PC-9 (cell line): ENCODE data around the gene ESPNL. TPM values are rescaled to one million over a fixed set of nuclear protein-coding genes. Genes with fewer than 3 reads are reported as not detected.
"Not testable (repeated sequence)": the region's sequence is repeated elsewhere in the genome, so short reads cannot be mapped to it uniquely, and the experiment has no call there.

Experiments
- BruUV-seq: library from RNA; stranded (reverse); fragments of 400-500 nt; replicated peaks from 2 replicates; lab custom pipeline; 2021; lab: Mats Ljungman, UMichigan
- CTCF ChIA-PET: fragments of 300-600 bp; sonication (Branson Sonifier 250); formaldehyde crosslinking; loops from one replicate; lab custom pipeline; 2022; ENCODE audit warnings: antibody characterized with exemption; lab: Charles Lee
- POLR2A ChIA-PET: fragments of 300-600 bp; sonication (Branson Sonifier 250); formaldehyde crosslinking; loops from one replicate; lab custom pipeline; 2022; ENCODE audit warnings: antibody characterized with exemption; ENCODE audit not compliant: unreplicated experiment; lab: Charles Lee
- DNase-seq, 2 experiments: peaks; one replicate each; pipeline versions ENCODE4 v3.0.0 to v3.0.0-alpha.2; 2015 to 2022; ENCODE audit warnings: mixed read lengths in 1 of 2
- H2AFZ ChIP-seq: fragments of 200-600 bp; sonication (generic); 2 replicates; pipeline ENCODE4 v1.8.1; 2017; ENCODE audit warnings: antibody characterized with exemption
- H3F3A ChIP-seq: fragments of 200-600 bp; sonication (generic); 2 replicates; pipeline ENCODE4 v1.8.1; 2017; ENCODE audit warnings: antibody characterized with exemption, mild to moderate bottlenecking, low read depth; ENCODE audit not compliant: insufficient read depth
- H3K27ac ChIP-seq: fragments of 200-600 bp; sonication (generic); 2 replicates; pipeline ENCODE4 v1.6.1; 2016; ENCODE audit warnings: mixed run types
- H3K27me3 ChIP-seq: fragments of 200-600 bp; sonication (generic); 2 replicates; pipeline ENCODE4 v1.6.1; 2016; ENCODE audit warnings: low read depth, mixed run types; ENCODE audit not compliant: insufficient read depth
- H3K36me3 ChIP-seq: fragments of 200-600 bp; sonication (generic); 2 replicates; pipeline ENCODE4 v1.6.1; 2016; ENCODE audit warnings: low read depth, mixed run types
- H3K4me1 ChIP-seq: fragments of 200-600 bp; sonication (generic); replicated peaks from 2 replicates; pipeline ENCODE4 v1.6.1; 2016; ENCODE audit warnings: mixed run types; ENCODE audit not compliant: insufficient read depth
- H3K4me2 ChIP-seq: fragments of 200-600 bp; sonication (generic); 2 replicates; pipeline ENCODE4 v1.6.1; 2017; ENCODE audit warnings: mixed run types
- H3K4me3 ChIP-seq: fragments of 200-600 bp; sonication (generic); 2 replicates; pipeline ENCODE4 v1.6.1; 2016; ENCODE audit warnings: mixed run types
- H3K79me2 ChIP-seq: fragments of 200-600 bp; sonication (generic); 2 replicates; pipeline ENCODE4 v1.6.1; 2017; ENCODE audit warnings: low read depth, mixed run types
- H3K9me2 ChIP-seq: fragments of 200-600 bp; sonication (generic); 2 replicates; pipeline ENCODE4 v1.8.1; 2017; ENCODE audit warnings: mild to moderate bottlenecking; ENCODE audit not compliant: insufficient read depth
- H3K9me3 ChIP-seq: fragments of 200-600 bp; sonication (generic); 2 replicates; pipeline ENCODE4 v1.8.1; 2016; ENCODE audit warnings: low read depth; ENCODE audit not compliant: insufficient read depth
- H4K20me1 ChIP-seq: fragments of 200-600 bp; sonication (generic); 2 replicates; pipeline ENCODE4 v1.8.1; 2017; ENCODE audit not compliant: insufficient read depth
- CTCF ChIP-seq: fragments of 200-600 bp; sonication (generic); conservative IDR thresholded peaks from 2 replicates; pipeline ENCODE4 v1.6.1; 2017; ENCODE audit warnings: mixed run types, antibody characterized with exemption, mild to moderate bottlenecking, moderate library complexity
- EZH2 ChIP-seq: fragments of 200-600 bp; sonication (generic); IDR thresholded peaks from 2 replicates; pipeline ENCODE4 v1.8.0; 2017; ENCODE audit warnings: antibody characterized with exemption, low read depth
- intact Hi-C: fragments of 100-400 bp; cut with micrococcal nuclease; formaldehyde crosslinking; loops from one replicate; pipeline ENCODE4 v1.10.0; 2022; ENCODE audit not compliant: unreplicated experiment
- total RNA-seq: library from RNA; stranded (reverse); gene quantifications from 2 replicates; pipeline ENCODE4 v1.2.3, GENCODE V29; 2021

The ESPNL gene
- total RNA-seq, 1 experiment from 2014 or later: 1.1 TPM

DNA sequence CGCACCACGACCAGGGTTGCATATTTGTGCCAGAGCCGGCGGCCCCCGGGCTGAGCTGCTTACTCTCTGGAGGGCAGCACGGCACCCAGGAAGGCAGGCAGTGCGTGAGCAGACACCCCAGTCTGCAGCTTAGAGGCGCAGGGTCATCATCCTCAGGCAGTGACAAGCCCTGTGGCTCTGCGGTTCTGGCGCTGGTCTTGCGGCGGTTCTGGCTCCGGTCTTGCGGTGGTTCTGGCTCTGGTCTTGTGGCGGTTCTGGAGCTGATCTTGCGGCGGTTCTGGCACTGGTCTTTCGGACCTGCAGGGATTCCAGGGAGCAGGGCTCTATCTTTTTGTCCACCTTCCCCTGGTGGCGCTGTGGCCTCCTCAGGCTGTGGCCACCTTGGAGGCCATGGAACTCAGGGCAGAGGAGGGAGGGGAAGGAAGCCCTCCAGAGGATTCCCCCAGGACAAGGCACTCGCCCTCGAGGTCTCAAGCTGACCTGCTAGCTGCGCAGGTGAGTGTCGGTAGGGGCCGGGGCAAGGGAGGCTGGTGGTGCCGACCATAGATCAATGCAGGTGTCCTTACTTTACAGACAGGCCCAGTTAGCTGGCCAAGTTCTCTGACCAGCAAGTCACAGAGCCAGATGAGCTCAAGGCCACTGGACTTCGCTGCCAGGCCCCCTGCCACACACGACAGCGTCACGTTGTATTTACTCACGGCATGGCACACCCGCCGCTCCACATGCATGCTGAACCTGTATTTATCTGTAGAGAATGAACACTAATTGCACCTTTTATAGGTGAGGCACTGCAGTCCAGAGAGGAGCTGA is 14.9 kb downstream of the ESPNL start:
- H3K4me3 ChIP-seq: no peak overlapping the region
- intact Hi-C loops: no loop called here
- no peak overlapping the region for H3K27ac ChIP-seq
- H3K9me2 ChIP-seq: no peaks in the 10 kb centered on the region
- no peak overlapping the region for H2AFZ ChIP-seq
- no peaks in the 10 kb centered on the region for H4K20me1 ChIP-seq
- peaks cover 9% of the 10 kb centered on the region; the same call in 1 of the 2 replicates for H3K9me3 ChIP-seq
- H3K36me3 ChIP-seq: no peaks in the 10 kb centered on the region
- no peak overlapping the region for H3K4me2 ChIP-seq
- BruUV-seq: no TSS peak
- no peak for TF ChIP-seq CTCF
- TF ChIP-seq EZH2: no peak
- no peak for DNase-seq
- 0 out of 2 replicates have a peak, but pooled peaks cover 4% of the 10 kb centered on the region for H3K4me1 ChIP-seq
- H3F3A ChIP-seq: peaks cover 4% of the 10 kb centered on the region; the same call in 1 of the 2 replicates
- peaks cover 38% of the 10 kb centered on the region for H3K27me3 ChIP-seq
- POLR2A ChIA-PET: interaction anchor here (0.6 kb wide), 1 partner anchor 16 kb away, joined by 4 read pairs; no protein-coding TSS in a partner anchor
- CTCF ChIA-PET: no interaction called here
- H3K79me2 ChIP-seq: no peaks in the 10 kb centered on the region

- H4K20me1 ChIP-seq, H3K79me2 ChIP-seq, H3K36me3 ChIP-seq, CTCF ChIA-PET, BruUV-seq, H2AFZ ChIP-seq, H3K27ac ChIP-seq, H3F3A ChIP-seq, H3K4me3 ChIP-seq, H3K4me1 ChIP-seq, H3K4me2 ChIP-seq, H3K9me2 ChIP-seq, intact Hi-C loops, DNase-seq, H3K9me3 ChIP-seq: not testable (repeated sequence)
- POLR2A ChIA-PET: interaction anchor here (0.6 kb wide), 1 partner anchor 17 kb away, joined by 4 read pairs; no protein-coding TSS in a partner anchor
- H3K27me3 ChIP-seq: peaks cover 45% of the 10 kb centered on the region
Measured at GRCh38 chr2:238115709-238116108, 15.6 kb downstream of the ESPNL start.

DNA sequence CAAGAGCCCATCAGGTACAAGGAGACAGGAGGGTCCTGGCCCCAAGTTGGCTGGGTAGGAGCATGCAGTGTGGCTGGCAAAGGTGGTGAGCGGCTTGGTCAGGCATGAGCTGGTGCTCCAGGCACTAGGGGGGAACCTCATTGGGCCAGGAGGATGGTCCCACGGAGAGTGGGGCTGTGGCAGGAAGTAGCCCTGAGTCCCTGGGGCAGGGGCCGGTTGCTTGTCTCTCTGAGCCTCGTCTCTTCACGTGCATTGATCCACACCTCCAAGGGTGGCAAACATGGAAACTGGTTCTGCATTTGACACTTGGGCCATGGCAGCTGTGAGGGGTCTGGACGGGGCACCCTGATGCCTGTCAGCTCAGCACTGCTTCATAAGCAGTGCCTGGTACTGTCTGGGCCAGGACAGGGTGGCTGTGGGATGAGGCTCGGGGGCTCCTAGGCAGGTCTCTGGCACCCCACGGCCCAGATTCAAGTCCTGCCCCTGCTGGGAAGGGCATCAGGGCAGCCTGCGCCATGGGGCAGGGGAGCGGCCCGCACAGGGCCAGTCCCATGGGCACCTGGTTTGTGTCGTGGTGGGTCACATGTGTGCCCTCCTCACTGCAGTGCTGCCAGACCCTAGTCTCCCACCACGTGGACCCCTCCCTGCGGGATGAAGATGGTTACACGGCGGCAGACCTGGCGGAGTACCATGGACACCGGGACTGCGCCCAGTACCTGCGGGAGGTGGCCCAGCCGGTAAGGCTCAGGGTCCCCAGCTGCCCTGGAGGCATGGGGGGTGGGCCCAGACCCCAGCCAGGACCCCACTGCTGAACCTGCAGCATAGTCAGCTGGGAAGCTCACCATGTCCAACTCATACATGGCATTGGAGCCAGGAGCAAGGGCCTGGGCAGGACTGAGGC is 16.4 kb downstream of the ESPNL start:
- Histone ChIP-seq H3K4me2 (no peak overlapping the region), H2AFZ (no peak overlapping the region), H3K27ac (no peak overlapping the region), H4K20me1 (no peaks in the 10 kb centered on the region), H3K27me3 (peaks cover 53% of the 10 kb centered on the region), H3K4me3 (no peak overlapping the region), H3K9me3 (peaks cover 9% of the 10 kb centered on the region; the same call in 1 of the 2 replicates), H3F3A (peaks cover 5% of the 10 kb centered on the region; the same call in 1 of the 2 replicates), H3K36me3 (no peaks in the 10 kb centered on the region), H3K4me1 (0 out of 2 replicates have a peak, but pooled peaks cover 4% of the 10 kb centered on the region), H3K9me2 (no peaks in the 10 kb centered on the region), H3K79me2 (no peaks in the 10 kb centered on the region)
- BruUV-seq: no TSS peak
- DNase-seq: no peak
- ChIA-PET POLR2A (interaction anchor here (0.5 kb wide), 1 partner anchor 30 kb away, joined by 4 read pairs; no protein-coding TSS in a partner anchor), CTCF (no interaction called here)
- TF ChIP-seq CTCF: no peak
- TF ChIP-seq EZH2: no peak
- intact Hi-C loops: no loop called here
